Mesenchymal stem cell (in vitro differentiated cells and primary cell): ENCODE results near the gene NHERF1.
A peak's percentile ranks its signal among the peaks of the same experiment; 100 is the strongest.

Experiments used
- DNase-seq: peaks from one replicate; pipeline ENCODE4 v3.0.0-alpha.2; 2013
- H2AFZ ChIP-seq: one replicate; pipeline ENCODE4 v1.6.1; 2013; ENCODE audit warnings: low read depth, mild to moderate bottlenecking, control low read depth, inconsistent platforms, low read length, moderate library complexity
- H2AK5ac ChIP-seq: 2 replicates; pipeline ENCODE4 v1.6.1; 2013; ENCODE audit warnings: low read length, moderate library complexity, mild to moderate bottlenecking, inconsistent platforms; ENCODE audit not compliant: severe bottlenecking
- H2BK120ac ChIP-seq: one replicate; pipeline ENCODE4 v1.6.1; 2013; ENCODE audit warnings: low read depth, mild to moderate bottlenecking, inconsistent platforms, low read length, moderate library complexity
- H2BK12ac ChIP-seq, 2 experiments: one replicate each; pipeline ENCODE4 v1.6.1; 2013; ENCODE audit warnings: inconsistent platforms in 2 of 2, low read length in 2 of 2, mild to moderate bottlenecking in 2 of 2, moderate library complexity in 2 of 2, control low read depth in 1 of 2
- H2BK15ac ChIP-seq: one replicate; pipeline ENCODE4 v1.6.1; 2013; ENCODE audit warnings: mild to moderate bottlenecking, low read depth, inconsistent platforms; ENCODE audit not compliant: poor library complexity, severe bottlenecking
- H2BK5ac ChIP-seq: 2 replicates; pipeline ENCODE4 v1.6.1; 2013; ENCODE audit warnings: low read depth, mild to moderate bottlenecking, low read length, control low read depth, inconsistent platforms; ENCODE audit not compliant: poor library complexity, severe bottlenecking
- H3K14ac ChIP-seq, 2 experiments: one replicate each; pipeline ENCODE4 v1.6.1; 2013; ENCODE audit warnings: inconsistent platforms in 2 of 2, low read length in 2 of 2, control low read depth in 1 of 2, mild to moderate bottlenecking in 1 of 2, moderate library complexity in 1 of 2
- H3K18ac ChIP-seq, 2 experiments: one replicate each; pipeline ENCODE4 v1.6.1; 2013; ENCODE audit warnings: inconsistent platforms in 2 of 2, low read length in 2 of 2, control low read depth in 1 of 2, low read depth in 1 of 2, mild to moderate bottlenecking in 1 of 2
- H3K23ac ChIP-seq, 2 experiments: one replicate each; pipeline ENCODE4 v1.6.1; 2013; ENCODE audit warnings: inconsistent platforms in 2 of 2, low read length in 2 of 2, mild to moderate bottlenecking in 2 of 2, moderate library complexity in 2 of 2, control low read depth in 1 of 2
- H3K27ac ChIP-seq: 2 replicates; pipeline ENCODE4 v1.5.1; 2013; ENCODE audit warnings: mild to moderate bottlenecking, moderate library complexity, low read length, control low read depth, inconsistent platforms; ENCODE audit not compliant: poor library complexity, severe bottlenecking
- H3K27me3 ChIP-seq, 2 experiments: 2 replicates each; pipeline versions ENCODE4 v1.6.1 to v1.7.0; 2013; ENCODE audit warnings: low read length in 2 of 2, mild to moderate bottlenecking in 2 of 2, moderate library complexity in 2 of 2, control low read depth in 1 of 2, inconsistent platforms in 1 of 2; ENCODE audit not compliant: control insufficient read depth in 1 of 2, insufficient read depth in 1 of 2
- H3K36me3 ChIP-seq, 2 experiments: 2 replicates each; pipeline versions ENCODE4 v1.6.1 to v1.7.0; 2013; ENCODE audit warnings: low read length in 2 of 2, control low read depth in 1 of 2, inconsistent platforms in 1 of 2, low read depth in 1 of 2, mild to moderate bottlenecking in 1 of 2; ENCODE audit not compliant: insufficient read depth in 2 of 2, control insufficient read depth in 1 of 2
- H3K4ac ChIP-seq, 2 experiments: one replicate each; pipeline ENCODE4 v1.6.1; 2013; ENCODE audit warnings: inconsistent platforms in 2 of 2, low read length in 2 of 2, mild to moderate bottlenecking in 2 of 2, moderate library complexity in 2 of 2, control low read depth in 1 of 2, low read depth in 1 of 2
- H3K4me1 ChIP-seq: 2 replicates; pipeline ENCODE4 v1.6.1; 2013; ENCODE audit warnings: low read depth, low read length, control low read depth; ENCODE audit not compliant: control insufficient read depth, insufficient read depth
- H3K4me2 ChIP-seq: 2 replicates; pipeline ENCODE4 v1.6.1; 2013; ENCODE audit warnings: low read length, mild to moderate bottlenecking, inconsistent platforms; ENCODE audit not compliant: poor library complexity, severe bottlenecking
- H3K4me3 ChIP-seq, 2 experiments: 2 replicates each; pipeline versions ENCODE4 v1.5.1 to v1.7.0; 2013; ENCODE audit warnings: low read length in 2 of 2, mild to moderate bottlenecking in 2 of 2, control low read depth in 1 of 2, low read depth in 1 of 2; ENCODE audit not compliant: insufficient read depth in 1 of 2
- H3K79me1 ChIP-seq: replicated peaks from 2 replicates; pipeline ENCODE4 v1.6.1; 2013; ENCODE audit warnings: mild to moderate bottlenecking, control low read depth, low read length, inconsistent platforms; ENCODE audit not compliant: poor library complexity, severe bottlenecking
- H3K9ac ChIP-seq: 2 replicates; pipeline ENCODE4 v1.7.0; 2013; ENCODE audit warnings: mild to moderate bottlenecking, low read length, moderate library complexity
- H3K9me3 ChIP-seq: 2 replicates; pipeline ENCODE4 v1.7.0; 2013; ENCODE audit warnings: mild to moderate bottlenecking, low read length; ENCODE audit not compliant: control insufficient read depth
- H4K8ac ChIP-seq: one replicate; pipeline ENCODE4 v1.6.1; 2013; ENCODE audit warnings: inconsistent platforms, mild to moderate bottlenecking, low read length, moderate library complexity
- H4K91ac ChIP-seq: one replicate; pipeline ENCODE4 v1.6.1; 2013; ENCODE audit warnings: mild to moderate bottlenecking, low read length, inconsistent platforms
- WGBS: methylation state at CpG from one replicate; pipeline ENCODE4 v1.1.7; 2013; ENCODE audit warnings: mixed read lengths; 5-methylcytosine and 5-hydroxymethylcytosine counted together

The NHERF1 gene

DNA sequence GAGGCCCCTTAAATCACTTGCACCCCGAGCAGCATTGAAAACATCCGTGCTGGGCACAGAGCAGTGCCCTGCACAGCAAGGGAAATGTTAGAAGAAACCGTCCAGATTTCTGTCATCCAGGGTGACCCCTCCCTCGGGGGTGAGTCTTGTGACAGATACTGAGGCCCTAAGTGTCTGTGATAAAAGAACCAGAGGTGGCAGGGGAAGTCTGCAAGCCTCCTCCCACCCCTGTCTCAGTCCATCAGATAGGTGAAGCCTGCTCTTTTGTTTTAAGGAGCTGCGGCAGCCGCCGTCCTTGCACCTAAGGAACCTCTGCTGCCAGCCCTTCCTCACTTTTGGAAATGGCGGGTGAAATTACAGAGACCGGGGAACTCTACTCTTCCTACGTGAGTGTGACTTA lies 28.6 kb downstream of the NHERF1 start:
- Histone ChIP-seq H3K27ac (no peak overlapping the region), H3K23ac (no peak overlapping the region), H2BK5ac (no peak overlapping the region), H3K4me2 (peak overlapping the region; percentile 88), H3K36me3 (peaks cover 33 to 52% of the 10 kb centered on the region in 2 experiments), H3K14ac (no peak overlapping the region), H4K91ac (no peak overlapping the region), H3K4ac (peak overlapping the region in 1 of 2 experiments; percentile 67), H3K4me1 (peaks cover 23% of the 10 kb centered on the region), H3K9ac (peak overlapping the region; percentile 88), H3K79me1 (peaks cover 41% of the 10 kb centered on the region), H2AK5ac (no peak overlapping the region), H4K8ac (no peak overlapping the region), H2BK12ac (peak overlapping the region in 1 of 2 experiments; percentile 22), H3K9me3 (no peaks in the 10 kb centered on the region), H3K4me3 (peak overlapping the region; percentile 68 to 93), H2BK120ac (no peak overlapping the region), H2AFZ (no peak overlapping the region), H3K18ac (peak overlapping the region in 1 of 2 experiments; percentile 25), H3K27me3 (no peaks in the 10 kb centered on the region), H2BK15ac (peak overlapping the region; percentile 9)
- 50% methylated on average over 10 of the region's 10 CpGs for WGBS
- DNase-seq, result no peak

DNA sequence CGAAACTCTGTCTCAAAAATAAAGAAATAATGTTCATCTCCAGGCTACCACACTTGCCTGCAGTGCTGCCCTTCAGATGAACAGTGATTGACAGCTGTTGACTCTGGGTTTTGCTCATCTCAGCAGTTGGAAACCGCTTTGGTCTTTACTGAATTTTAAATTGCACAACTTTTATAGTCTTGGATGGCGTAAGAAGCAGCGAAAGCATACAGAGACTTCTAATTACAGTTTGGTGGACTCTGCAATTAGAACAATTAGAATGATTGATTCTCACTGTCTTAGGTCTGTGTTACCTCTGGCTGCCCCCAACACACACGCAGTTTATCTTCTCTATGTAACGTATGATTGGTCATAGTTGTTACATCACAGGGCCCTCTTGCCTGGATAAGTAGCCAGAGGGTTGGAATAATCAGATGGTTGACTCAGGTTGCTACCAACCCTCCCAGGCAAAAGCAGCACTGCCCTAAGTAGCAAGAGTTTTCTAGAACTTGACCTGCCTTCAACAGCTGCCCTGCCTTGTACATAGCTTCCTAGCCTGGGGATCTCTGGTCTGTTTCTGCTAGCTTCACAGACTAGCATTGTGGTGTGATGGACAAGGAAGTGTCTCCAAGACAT lies 29.6 kb downstream of the NHERF1 start:
- Histone ChIP-seq H2BK5ac (no peak overlapping the region), H3K18ac (no peak overlapping the region), H3K4me2 (no peak overlapping the region), H3K36me3 (peaks cover 26 to 48% of the 10 kb centered on the region in 2 experiments), H3K14ac (no peak overlapping the region), H3K9me3 (no peaks in the 10 kb centered on the region), H3K27ac (no peak overlapping the region), H3K79me1 (peaks cover 41% of the 10 kb centered on the region), H3K23ac (no peak overlapping the region), H2BK12ac (no peak overlapping the region), H4K91ac (no peak overlapping the region), H3K9ac (no peak overlapping the region), H3K27me3 (no peaks in the 10 kb centered on the region), H2AFZ (no peak overlapping the region), H2BK15ac (no peak overlapping the region), H3K4me1 (peaks cover 18% of the 10 kb centered on the region), H3K4ac (no peak overlapping the region), H3K4me3 (no peak overlapping the region), H4K8ac (no peak overlapping the region), H2BK120ac (no peak overlapping the region), H2AK5ac (no peak overlapping the region)
- WGBS, result 98% methylated on average over 5 of the region's 6 CpGs
- DNase-seq, result peak; percentile 21

DNA sequence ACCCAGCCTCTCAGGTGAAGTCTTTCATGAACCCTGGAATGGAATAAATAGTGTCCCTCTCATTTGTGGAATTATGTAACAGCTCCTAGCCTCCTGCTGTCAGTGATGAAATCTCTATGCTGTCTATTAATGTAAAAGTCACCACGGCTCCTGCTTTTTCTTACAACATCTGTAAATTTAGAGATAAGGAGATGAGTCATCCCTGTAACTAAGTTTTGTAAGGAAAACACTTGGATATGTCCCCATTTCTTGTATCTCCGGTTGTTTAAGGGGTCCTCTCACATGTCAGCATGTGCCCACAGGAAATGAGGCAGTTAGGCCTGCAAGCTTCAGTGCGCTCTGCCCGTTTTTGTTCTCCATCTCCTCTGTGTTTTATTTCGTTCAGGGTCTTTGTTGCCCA lies 30.5 kb downstream of the NHERF1 start:
- H4K91ac ChIP-seq, result no peak overlapping the region
- H3K14ac ChIP-seq, result no peak overlapping the region
- no peak overlapping the region for H4K8ac ChIP-seq
- H3K27me3 ChIP-seq, result no peaks in the 10 kb centered on the region
- H2BK5ac ChIP-seq, result no peak overlapping the region
- peaks cover 22 to 38% of the 10 kb centered on the region in 2 experiments for H3K36me3 ChIP-seq
- H2BK120ac ChIP-seq, result no peak overlapping the region
- H2BK15ac ChIP-seq, result no peak overlapping the region
- H3K9me3 ChIP-seq, result no peaks in the 10 kb centered on the region
- DNase-seq, result peak; percentile 77
- no peak overlapping the region for H3K27ac ChIP-seq
- peaks cover 42% of the 10 kb centered on the region for H3K79me1 ChIP-seq
- WGBS, result 77% methylated on average over 4 of the region's 5 CpGs
- no peak overlapping the region for H3K4ac ChIP-seq
- no peak overlapping the region for H3K4me3 ChIP-seq
- H3K18ac ChIP-seq, result no peak overlapping the region
- no peak overlapping the region for H2BK12ac ChIP-seq
- no peak overlapping the region for H3K4me2 ChIP-seq
- no peak overlapping the region for H3K23ac ChIP-seq
- peaks cover 12% of the 10 kb centered on the region for H3K4me1 ChIP-seq
- H3K9ac ChIP-seq, result no peak overlapping the region
- no peak overlapping the region for H2AFZ ChIP-seq
- no peak overlapping the region for H2AK5ac ChIP-seq

DNA sequence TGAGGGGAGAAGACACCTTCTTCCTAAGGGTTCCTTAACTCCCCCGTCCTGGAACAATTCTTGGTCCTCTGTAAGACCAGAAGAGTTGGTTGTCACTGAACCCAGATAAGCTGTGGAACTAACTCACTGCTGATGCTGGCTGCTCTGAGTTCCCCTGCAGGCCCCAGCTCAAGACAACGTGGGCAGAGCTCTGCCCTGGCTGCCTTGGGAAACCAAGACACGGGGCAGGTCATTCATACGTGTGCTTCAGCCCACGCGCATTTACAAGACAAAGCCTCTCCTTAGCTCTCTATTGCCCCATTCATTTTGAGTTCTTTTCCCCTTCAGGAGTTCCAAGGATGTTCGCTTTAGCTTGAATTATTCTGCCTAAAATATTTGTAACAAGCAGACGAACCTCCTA lies 31.1 kb downstream of the NHERF1 start:
- no peak overlapping the region for H3K4me3 ChIP-seq
- H3K36me3 ChIP-seq, result peaks cover 22 to 36% of the 10 kb centered on the region in 2 experiments
- no peak overlapping the region for H2AK5ac ChIP-seq
- WGBS, result 96% methylated on average over 8 of the region's 8 CpGs
- no peak overlapping the region for H4K91ac ChIP-seq
- no peak overlapping the region for H3K14ac ChIP-seq
- no peak for DNase-seq
- no peak overlapping the region for H2BK12ac ChIP-seq
- H4K8ac ChIP-seq, result no peak overlapping the region
- H3K9me3 ChIP-seq, result no peaks in the 10 kb centered on the region
- no peak overlapping the region for H3K9ac ChIP-seq
- H2BK120ac ChIP-seq, result no peak overlapping the region
- no peak overlapping the region for H2BK5ac ChIP-seq
- H3K4me1 ChIP-seq, result peaks cover 12% of the 10 kb centered on the region
- H3K27me3 ChIP-seq, result no peaks in the 10 kb centered on the region
- H3K27ac ChIP-seq, result no peak overlapping the region
- no peak overlapping the region for H2AFZ ChIP-seq
- no peak overlapping the region for H2BK15ac ChIP-seq
- no peak overlapping the region for H3K4me2 ChIP-seq
- H3K4ac ChIP-seq, result no peak overlapping the region
- H3K23ac ChIP-seq, result peak overlapping the region in 1 of 2 experiments; percentile 18
- H3K79me1 ChIP-seq, result peaks cover 47% of the 10 kb centered on the region
- H3K18ac ChIP-seq, result no peak overlapping the region
